Peyer's patch (tissue), 4 donors: ENCODE measurements around the gene UBE2J1. TPM values are rescaled to one million over a fixed set of nuclear protein-coding genes. Genes with fewer than 3 reads are reported as not detected.

Experiments
- DNase-seq, 3 donors: peaks; one replicate each; pipeline ENCODE4 v3.0.0-alpha.2; 2017 to 2019
- H3K27ac ChIP-seq, 4 donors: fragments of 200-600 bp; sonication (generic); one replicate each; pipeline ENCODE4 v1.5.1; 2016 to 2019
- H3K27me3 ChIP-seq, 2 donors: fragments of 200-600 bp; sonication (generic); one replicate each; pipeline ENCODE4 v1.5.1; 2019
- H3K36me3 ChIP-seq, 3 donors: fragments of 200-600 bp; sonication (generic); one replicate each; pipeline ENCODE4 v1.5.1; 2016 to 2019
- H3K4me1 ChIP-seq, 4 donors: fragments of 200-600 bp; sonication (generic); one replicate each; pipeline ENCODE4 v1.5.1; 2016 to 2019
- H3K4me3 ChIP-seq, 4 donors: fragments of 200-600 bp; sonication (generic); 1 replicate in 3 of 4; 2 replicates in 1 of 4; pipeline ENCODE4 v1.5.1; 2016 to 2019; ENCODE audit warnings: mild to moderate bottlenecking in 1 of 4
- H3K9me3 ChIP-seq, 4 donors: fragments of 200-600 bp; sonication (generic); one replicate each; pipeline ENCODE4 v1.5.1; 2016 to 2019; ENCODE audit warnings: mild to moderate bottlenecking in 1 of 4
- CTCF ChIP-seq, 6 experiments: fragments of 450-650 bp in 4 of 6; fragments of 200-600 bp in 2 of 6; sonication (generic) in 1 of 6; IDR thresholded peaks; one replicate each; pipeline ENCODE4 v1.5.1; 2017 to 2019; ENCODE audit warnings: antibody characterized with exemption in 6 of 6, mild to moderate bottlenecking in 3 of 6, moderate library complexity in 1 of 6
- POLR2A ChIP-seq, 2 donors: fragments of 450-650 bp; IDR thresholded peaks; one replicate each; pipeline ENCODE4 v1.5.1; 2017; ENCODE audit warnings: antibody characterized with exemption in 2 of 2, mild to moderate bottlenecking in 2 of 2, moderate library complexity in 2 of 2
- total RNA-seq, 4 donors: library from RNA; depleted of rRNA; stranded (reverse); fragments of >200 nt; gene quantifications; one replicate each; pipeline ENCODE4 v1.1.0, GENCODE V29; 2016

Gene UBE2J1
- total RNA-seq, 4 donors from 2014 or later = 35.0 to 57.8 (median 44.7) TPM

- no peak for TF ChIP-seq CTCF (IDR thresholded peaks at IDR 0.05)
- TF ChIP-seq POLR2A (IDR thresholded peaks at IDR 0.05) = no peak
- no peaks in the 10 kb centered on the region for H3K27me3 ChIP-seq
- peaks cover 0 to 7% (median 2%) of the 10 kb centered on the region in 4 donors for H3K4me1 ChIP-seq
- H3K36me3 ChIP-seq = no peaks in the 10 kb centered on the region
- no peak for DNase-seq
- H3K27ac ChIP-seq = peak overlapping the region in 1 of 4 donors; percentile 7
- H3K4me3 ChIP-seq = no peak overlapping the region
- H3K9me3 ChIP-seq = no peaks in the 10 kb centered on the region
Measured at GRCh38 chr6:89372506-89372901, 20.0 kb upstream of the UBE2J1 start.

- Histone ChIP-seq H3K36me3 (no peaks in the 10 kb centered on the region), H3K9me3 (no peaks in the 10 kb centered on the region), H3K27ac (peak overlapping the region in 1 of 4 donors; percentile 7), H3K4me1 (peaks cover 0 to 7% (median 2%) of the 10 kb centered on the region in 4 donors), H3K4me3 (no peak overlapping the region), H3K27me3 (no peaks in the 10 kb centered on the region)
- peak; percentile 79 to 91 (median 81) for DNase-seq
- no peak for TF ChIP-seq POLR2A (IDR thresholded peaks at IDR 0.05)
- TF ChIP-seq CTCF (IDR thresholded peaks at IDR 0.05) = peak; percentile 75 to 96 (median 84)
Measured at GRCh38 chr6:89371849-89372505, 19.5 kb upstream of the UBE2J1 start.

- Histone ChIP-seq H3K36me3 (no peaks in the 10 kb centered on the region), H3K4me3 (no peak overlapping the region), H3K27me3 (no peaks in the 10 kb centered on the region), H3K4me1 (peaks cover 0 to 7% (median 2%) of the 10 kb centered on the region in 4 donors), H3K27ac (no peak overlapping the region), H3K9me3 (no peaks in the 10 kb centered on the region)
- TF ChIP-seq CTCF (IDR thresholded peaks at IDR 0.05) = peak in 4 of 6 experiments; percentile 29 to 48 (median 44)
- TF ChIP-seq POLR2A (IDR thresholded peaks at IDR 0.05) = no peak
- peak in 2 of 3 donors; percentile 31 to 67 for DNase-seq
Measured at GRCh38 chr6:89368999-89369398, 16.5 kb upstream of the UBE2J1 start.

- H3K27ac ChIP-seq = no peak overlapping the region
- DNase-seq = peak in 2 of 3 donors; percentile 71 to 87
- TF ChIP-seq POLR2A (IDR thresholded peaks at IDR 0.05) (no peak), CTCF (IDR thresholded peaks at IDR 0.05) (peak; percentile 68 to 84 (median 71))
Measured at GRCh38 chr6:89368107-89368506, 15.6 kb upstream of the UBE2J1 start.

GRCh38 chr6:89364586-89364985, 12.1 kb upstream of the UBE2J1 start:
- no peaks in the 10 kb centered on the region for H3K27me3 ChIP-seq

More at GRCh38 chr6:89368107-89368506, 15.6 kb upstream of the UBE2J1 start:
- Histone ChIP-seq H3K27me3 (no peaks in the 10 kb centered on the region), H3K36me3 (no peaks in the 10 kb centered on the region), H3K4me1 (peaks cover 0 to 7% (median 2%) of the 10 kb centered on the region in 4 donors), H3K4me3 (no peak overlapping the region), H3K9me3 (no peaks in the 10 kb centered on the region)

More at GRCh38 chr6:89364586-89364985, 12.1 kb upstream of the UBE2J1 start:
- DNase-seq = no peak
- Histone ChIP-seq H3K4me1 (peaks cover 0 to 4% (median 0%) of the 10 kb centered on the region in 4 donors), H3K27ac (no peak overlapping the region), H3K36me3 (no peaks in the 10 kb centered on the region), H3K4me3 (no peak overlapping the region), H3K9me3 (no peaks in the 10 kb centered on the region)
- no peak for TF ChIP-seq CTCF (IDR thresholded peaks at IDR 0.05)
- no peak for TF ChIP-seq POLR2A (IDR thresholded peaks at IDR 0.05)
